Mesenchymal stem cell (in vitro differentiated cells and primary cell): ENCODE data around the gene CDHR3.

ENCODE experiments used
- DNase-seq: peaks from one replicate; pipeline ENCODE4 v3.0.0-alpha.2; 2013
- H2AFZ ChIP-seq: one replicate; pipeline ENCODE4 v1.6.1; 2013; ENCODE audit warnings: low read depth, mild to moderate bottlenecking, control low read depth, inconsistent platforms, low read length, moderate library complexity
- H2AK5ac ChIP-seq: 2 replicates; pipeline ENCODE4 v1.6.1; 2013; ENCODE audit warnings: low read length, moderate library complexity, mild to moderate bottlenecking, inconsistent platforms; ENCODE audit not compliant: severe bottlenecking
- H2BK120ac ChIP-seq: one replicate; pipeline ENCODE4 v1.6.1; 2013; ENCODE audit warnings: low read depth, mild to moderate bottlenecking, inconsistent platforms, low read length, moderate library complexity
- H2BK12ac ChIP-seq, 2 experiments: one replicate each; pipeline ENCODE4 v1.6.1; 2013; ENCODE audit warnings: inconsistent platforms in 2 of 2, low read length in 2 of 2, mild to moderate bottlenecking in 2 of 2, moderate library complexity in 2 of 2, control low read depth in 1 of 2
- H2BK15ac ChIP-seq: one replicate; pipeline ENCODE4 v1.6.1; 2013; ENCODE audit warnings: mild to moderate bottlenecking, low read depth, inconsistent platforms; ENCODE audit not compliant: poor library complexity, severe bottlenecking
- H2BK5ac ChIP-seq: 2 replicates; pipeline ENCODE4 v1.6.1; 2013; ENCODE audit warnings: low read depth, mild to moderate bottlenecking, low read length, control low read depth, inconsistent platforms; ENCODE audit not compliant: poor library complexity, severe bottlenecking
- H3K14ac ChIP-seq, 2 experiments: one replicate each; pipeline ENCODE4 v1.6.1; 2013; ENCODE audit warnings: inconsistent platforms in 2 of 2, low read length in 2 of 2, control low read depth in 1 of 2, mild to moderate bottlenecking in 1 of 2, moderate library complexity in 1 of 2
- H3K18ac ChIP-seq, 2 experiments: one replicate each; pipeline ENCODE4 v1.6.1; 2013; ENCODE audit warnings: inconsistent platforms in 2 of 2, low read length in 2 of 2, control low read depth in 1 of 2, low read depth in 1 of 2, mild to moderate bottlenecking in 1 of 2
- H3K23ac ChIP-seq, 2 experiments: one replicate each; pipeline ENCODE4 v1.6.1; 2013; ENCODE audit warnings: inconsistent platforms in 2 of 2, low read length in 2 of 2, mild to moderate bottlenecking in 2 of 2, moderate library complexity in 2 of 2, control low read depth in 1 of 2
- H3K27ac ChIP-seq: 2 replicates; pipeline ENCODE4 v1.5.1; 2013; ENCODE audit warnings: mild to moderate bottlenecking, moderate library complexity, low read length, control low read depth, inconsistent platforms; ENCODE audit not compliant: poor library complexity, severe bottlenecking
- H3K27me3 ChIP-seq, 2 experiments: 2 replicates each; pipeline versions ENCODE4 v1.6.1 to v1.7.0; 2013; ENCODE audit warnings: low read length in 2 of 2, mild to moderate bottlenecking in 2 of 2, moderate library complexity in 2 of 2, control low read depth in 1 of 2, inconsistent platforms in 1 of 2; ENCODE audit not compliant: control insufficient read depth in 1 of 2, insufficient read depth in 1 of 2
- H3K36me3 ChIP-seq, 2 experiments: 2 replicates each; pipeline versions ENCODE4 v1.6.1 to v1.7.0; 2013; ENCODE audit warnings: low read length in 2 of 2, control low read depth in 1 of 2, inconsistent platforms in 1 of 2, low read depth in 1 of 2, mild to moderate bottlenecking in 1 of 2; ENCODE audit not compliant: insufficient read depth in 2 of 2, control insufficient read depth in 1 of 2
- H3K4ac ChIP-seq, 2 experiments: one replicate each; pipeline ENCODE4 v1.6.1; 2013; ENCODE audit warnings: inconsistent platforms in 2 of 2, low read length in 2 of 2, mild to moderate bottlenecking in 2 of 2, moderate library complexity in 2 of 2, control low read depth in 1 of 2, low read depth in 1 of 2
- H3K4me1 ChIP-seq: 2 replicates; pipeline ENCODE4 v1.6.1; 2013; ENCODE audit warnings: low read depth, low read length, control low read depth; ENCODE audit not compliant: control insufficient read depth, insufficient read depth
- H3K4me2 ChIP-seq: 2 replicates; pipeline ENCODE4 v1.6.1; 2013; ENCODE audit warnings: low read length, mild to moderate bottlenecking, inconsistent platforms; ENCODE audit not compliant: poor library complexity, severe bottlenecking
- H3K4me3 ChIP-seq, 2 experiments: 2 replicates each; pipeline versions ENCODE4 v1.5.1 to v1.7.0; 2013; ENCODE audit warnings: low read length in 2 of 2, mild to moderate bottlenecking in 2 of 2, control low read depth in 1 of 2, low read depth in 1 of 2; ENCODE audit not compliant: insufficient read depth in 1 of 2
- H3K79me1 ChIP-seq: replicated peaks from 2 replicates; pipeline ENCODE4 v1.6.1; 2013; ENCODE audit warnings: mild to moderate bottlenecking, control low read depth, low read length, inconsistent platforms; ENCODE audit not compliant: poor library complexity, severe bottlenecking
- H3K9ac ChIP-seq: 2 replicates; pipeline ENCODE4 v1.7.0; 2013; ENCODE audit warnings: mild to moderate bottlenecking, low read length, moderate library complexity
- H3K9me3 ChIP-seq: 2 replicates; pipeline ENCODE4 v1.7.0; 2013; ENCODE audit warnings: mild to moderate bottlenecking, low read length; ENCODE audit not compliant: control insufficient read depth
- H4K8ac ChIP-seq: one replicate; pipeline ENCODE4 v1.6.1; 2013; ENCODE audit warnings: inconsistent platforms, mild to moderate bottlenecking, low read length, moderate library complexity
- H4K91ac ChIP-seq: one replicate; pipeline ENCODE4 v1.6.1; 2013; ENCODE audit warnings: mild to moderate bottlenecking, low read length, inconsistent platforms
- WGBS: methylation state at CpG from one replicate; pipeline ENCODE4 v1.1.7; 2013; ENCODE audit warnings: mixed read lengths; 5-methylcytosine and 5-hydroxymethylcytosine counted together

Gene CDHR3

DNA sequence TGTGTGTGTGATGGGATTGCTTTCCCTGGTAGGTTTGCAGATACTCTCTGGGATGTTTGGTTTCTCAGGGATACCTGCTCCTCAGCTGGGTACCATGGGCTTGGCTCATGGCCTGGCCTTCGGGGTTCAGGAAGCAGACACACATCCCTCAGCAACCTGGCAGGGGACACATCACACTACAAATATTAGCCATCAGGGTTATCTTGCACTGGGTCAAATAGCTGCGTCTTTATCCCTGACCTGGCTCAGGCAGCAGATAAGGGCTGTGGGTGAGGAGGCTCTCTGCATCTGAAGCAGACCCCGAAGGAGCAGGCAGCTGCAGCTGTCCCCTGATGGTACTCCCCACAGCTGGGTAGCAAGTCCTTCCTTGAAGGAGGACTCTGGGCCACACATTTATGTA is 25.7 kb upstream of the CDHR3 start:
- no peak overlapping the region for H3K9ac ChIP-seq
- no peak for DNase-seq
- 70% methylated on average over 2 of the region's 3 CpGs for WGBS

DNA sequence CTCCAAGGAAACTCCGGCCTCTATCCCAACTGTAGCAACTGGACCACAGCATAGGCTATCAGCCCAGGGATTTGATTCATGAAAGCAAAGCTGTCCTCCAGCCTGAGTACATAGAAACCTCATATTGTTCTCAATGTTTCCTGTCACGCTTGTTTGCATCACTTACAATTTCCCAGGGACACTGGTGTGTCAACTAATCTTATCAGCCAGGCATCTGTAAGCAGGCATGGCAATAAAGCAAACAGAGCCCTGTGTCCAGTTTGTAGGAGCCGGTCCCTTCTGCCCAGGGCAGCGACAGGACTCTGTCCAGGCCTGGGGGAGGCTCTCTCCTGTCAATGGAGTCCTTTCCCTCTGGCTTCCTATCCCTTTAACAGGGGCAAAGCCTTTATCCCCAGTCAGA is 23.0 kb upstream of the CDHR3 start:
- Histone ChIP-seq H3K18ac (no peak overlapping the region), H3K4me2 (no peak overlapping the region), H3K23ac (no peak overlapping the region), H3K4me1 (no peaks in the 10 kb centered on the region), H4K8ac (no peak overlapping the region), H3K4me3 (no peak overlapping the region), H2AFZ (no peak overlapping the region), H2BK12ac (no peak overlapping the region), H3K36me3 (no peaks in the 10 kb centered on the region), H3K9ac (no peak overlapping the region), H3K14ac (no peak overlapping the region), H3K79me1 (no peaks in the 10 kb centered on the region), H3K9me3 (no peaks in the 10 kb centered on the region), H2BK5ac (no peak overlapping the region), H4K91ac (no peak overlapping the region), H2BK15ac (no peak overlapping the region), H3K4ac (no peak overlapping the region), H3K27me3 (peaks cover 0 to 10% of the 10 kb centered on the region in 2 experiments), H2AK5ac (no peak overlapping the region), H3K27ac (no peak overlapping the region), H2BK120ac (no peak overlapping the region)
- WGBS = 54% methylated on average over 4 of the region's 4 CpGs
- DNase-seq = peak; percentile 66

More for the DNA sequence above, 25.7 kb upstream of the CDHR3 start:
- Histone ChIP-seq H2BK120ac (no peak overlapping the region), H2BK12ac (no peak overlapping the region), H3K23ac (no peak overlapping the region), H3K79me1 (no peaks in the 10 kb centered on the region), H3K18ac (no peak overlapping the region), H2BK15ac (no peak overlapping the region), H2BK5ac (no peak overlapping the region), H3K27me3 (peaks cover 0 to 10% of the 10 kb centered on the region in 2 experiments), H3K4me3 (no peak overlapping the region), H3K4me2 (no peak overlapping the region), H3K4me1 (no peaks in the 10 kb centered on the region), H3K36me3 (no peaks in the 10 kb centered on the region), H3K4ac (no peak overlapping the region), H4K8ac (no peak overlapping the region), H3K27ac (no peak overlapping the region), H4K91ac (peak overlapping the region; percentile 5), H3K14ac (no peak overlapping the region), H2AFZ (no peak overlapping the region), H3K9me3 (no peaks in the 10 kb centered on the region), H2AK5ac (no peak overlapping the region)

DNA sequence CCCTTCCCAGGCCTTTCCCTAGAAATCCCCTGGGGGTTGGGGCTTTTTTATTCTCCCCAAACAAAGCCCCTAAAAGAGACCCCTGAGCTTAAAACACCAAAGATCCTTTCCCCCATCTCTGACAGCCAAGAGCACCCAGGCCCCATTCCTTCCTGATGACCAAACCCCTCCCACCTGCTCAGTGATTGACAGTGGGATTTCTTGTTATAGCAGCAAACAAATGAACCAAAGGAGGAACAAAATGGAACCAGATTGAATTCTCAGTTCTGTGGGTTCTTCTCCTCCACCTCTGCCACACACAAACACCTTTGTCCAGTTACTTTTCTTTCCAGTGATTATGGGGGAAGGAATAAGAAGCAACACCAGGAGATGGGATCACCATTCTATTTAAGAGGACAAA is 21.5 kb upstream of the CDHR3 start:
- H2AFZ ChIP-seq = no peak overlapping the region
- no peak overlapping the region for H4K8ac ChIP-seq
- no peak overlapping the region for H3K14ac ChIP-seq
- H3K27me3 ChIP-seq = peaks cover 0 to 10% of the 10 kb centered on the region in 2 experiments
- no peak overlapping the region for H3K23ac ChIP-seq
- no peak overlapping the region for H3K4me2 ChIP-seq
- no peaks in the 10 kb centered on the region for H3K9me3 ChIP-seq
- H3K79me1 ChIP-seq = no peaks in the 10 kb centered on the region
- no peak overlapping the region for H3K9ac ChIP-seq
- no peak overlapping the region for H2AK5ac ChIP-seq
- no peak overlapping the region for H2BK5ac ChIP-seq
- DNase-seq = no peak
- no peak overlapping the region for H3K4me3 ChIP-seq
- no peak overlapping the region for H2BK15ac ChIP-seq
- no peak overlapping the region for H4K91ac ChIP-seq
- no peak overlapping the region for H2BK120ac ChIP-seq
- no peaks in the 10 kb centered on the region for H3K4me1 ChIP-seq
- H3K27ac ChIP-seq = no peak overlapping the region
- no peak overlapping the region for H3K18ac ChIP-seq
- H3K36me3 ChIP-seq = no peaks in the 10 kb centered on the region
- H3K4ac ChIP-seq = no peak overlapping the region
- H2BK12ac ChIP-seq = no peak overlapping the region

DNA sequence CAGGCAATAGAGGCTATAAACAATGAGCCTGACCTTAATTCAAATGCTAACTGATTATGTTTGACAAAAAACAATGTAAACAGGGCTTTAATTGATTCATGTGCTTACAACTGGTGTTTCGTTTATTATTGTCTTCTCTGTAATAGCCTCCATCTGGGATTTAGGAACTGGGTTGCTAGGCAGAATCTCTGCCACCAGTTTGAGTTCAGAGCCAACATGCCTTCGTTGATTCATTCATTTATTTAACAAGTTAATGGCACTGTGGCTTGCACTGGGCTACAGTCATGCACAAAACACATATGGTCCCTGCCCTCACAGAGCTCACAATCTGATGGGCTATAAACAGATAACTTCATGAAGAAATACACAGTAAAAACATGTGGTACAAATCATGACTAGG is 19.6 kb upstream of the CDHR3 start:
- Histone ChIP-seq H3K4me2 (no peak overlapping the region), H2BK120ac (no peak overlapping the region), H3K4me3 (no peak overlapping the region), H3K9me3 (no peaks in the 10 kb centered on the region), H2AK5ac (no peak overlapping the region), H3K9ac (no peak overlapping the region), H3K14ac (no peak overlapping the region), H3K18ac (no peak overlapping the region), H3K36me3 (no peaks in the 10 kb centered on the region), H3K27ac (no peak overlapping the region), H3K4ac (no peak overlapping the region), H3K4me1 (no peaks in the 10 kb centered on the region), H2BK12ac (no peak overlapping the region), H3K27me3 (peaks cover 0 to 7% of the 10 kb centered on the region in 2 experiments), H4K91ac (no peak overlapping the region), H3K23ac (no peak overlapping the region), H2BK15ac (no peak overlapping the region), H2BK5ac (no peak overlapping the region), H3K79me1 (no peaks in the 10 kb centered on the region), H4K8ac (no peak overlapping the region), H2AFZ (no peak overlapping the region)
- 86% methylated on average over 2 of the region's 2 CpGs for WGBS
- no peak for DNase-seq
